Stimulated activated CD8-positive, alpha-beta memory T cell treated with anti-CD3 and anti-CD28 coated beads, Interleukin-7, amount 100 ng/mL, for 4 hours (primary cell): ENCODE results near the gene FUT3.

Experiments
- DNase-seq, 2 donors: peaks; one replicate each; pipeline ENCODE4 v3.0.0-alpha.2; 2020; ENCODE audit warnings: low read depth in 2 of 2

The FUT3 gene

GRCh38 chr19:5824751-5825150, 26.5 kb downstream of the FUT3 start:
- no peak for DNase-seq

- no peak for DNase-seq
Measured at GRCh38 chr19:5823579-5824281, 27.5 kb downstream of the FUT3 start.

GRCh38 chr19:5822181-5822844, 28.9 kb downstream of the FUT3 start:
- DNase-seq, result no peak

GRCh38 chr19:5821521-5822180, 29.6 kb downstream of the FUT3 start:
- DNase-seq, result no peak

- no peak for DNase-seq
Measured at GRCh38 chr19:5820785-5821184, 30.5 kb downstream of the FUT3 start.

- no peak for DNase-seq
Measured at GRCh38 chr19:5818594-5818993, 32.7 kb downstream of the FUT3 start.

GRCh38 chr19:5817218-5817617, 34.0 kb downstream of the FUT3 start:
- no peak for DNase-seq

- DNase-seq, result no peak
Measured at GRCh38 chr19:5814852-5815246, 36.4 kb downstream of the FUT3 start.

GRCh38 chr19:5814123-5814851, 37.0 kb downstream of the FUT3 start:
- no peak for DNase-seq

- no peak for DNase-seq
Measured at GRCh38 chr19:5811117-5811516, 40.1 kb downstream of the FUT3 start.

GRCh38 chr19:5809469-5809868, 41.8 kb downstream of the FUT3 start:
- no peak for DNase-seq

- no peak for DNase-seq
Measured at GRCh38 chr19:5809053-5809452, 42.2 kb downstream of the FUT3 start.

- DNase-seq, result no peak
Measured at GRCh38 chr19:5808120-5808816, 43.0 kb downstream of the FUT3 start.

- no peak for DNase-seq
Measured at GRCh38 chr19:5806905-5807304, 44.3 kb downstream of the FUT3 start.

GRCh38 chr19:5806133-5806489, 45.1 kb downstream of the FUT3 start:
- DNase-seq, result no peak

GRCh38 chr19:5805462-5806132, 45.7 kb downstream of the FUT3 start:
- DNase-seq, result peak in 1 of 2 donors; percentile 35

GRCh38 chr19:5804516-5805461, 46.5 kb downstream of the FUT3 start, which contains the start of gene NRTN:
Gene NRTN, plus strand, starts transcription at chr19:5805067. Its CDS starts 19,099 bp downstream, at chr19:5824166.
- DNase-seq, result peak; percentile 17 to 55

GRCh38 chr19:5803752-5804515, 47.3 kb downstream of the FUT3 start:
- peak; percentile 77 to 82 for DNase-seq

- DNase-seq, result no peak
Measured at GRCh38 chr19:5803441-5803751, 47.9 kb downstream of the FUT3 start.
